WTC11 (cell line): ENCODE measurements around the gene RYR1. TPM values are rescaled to one million over a fixed set of nuclear protein-coding genes. Genes with fewer than 3 reads are reported as not detected.

Experiments used
- ATAC-seq: fragments of 200-7000 bp; cut with Tn5 transposase; 2 replicates; pipeline ENCODE4 v1.10.0; 2021; ENCODE audit warnings: mild to moderate bottlenecking, moderate library complexity
- CTCF ChIA-PET: fragments of 300-600 bp; sonication (Branson Sonifier 250); formaldehyde crosslinking; loops from one replicate; lab custom pipeline; 2021; ENCODE audit warnings: antibody characterized with exemption; lab: Charles Lee
- POLR2A ChIA-PET: fragments of 350-600 bp; sonication (Branson Sonifier 250); formaldehyde crosslinking; loops from one replicate; lab custom pipeline; 2021; ENCODE audit warnings: antibody characterized with exemption; lab: Charles Lee
- DNase-seq: peaks from one replicate; pipeline ENCODE4 v3.0.0; 2021; ENCODE audit warnings: low spot score
- H3K27ac Mint-ChIP-seq: 2 replicates; pipeline ENCODE4 v1.8.0; 2021; ENCODE audit warnings: mixed read lengths
- H3K27me3 Mint-ChIP-seq: 2 replicates; pipeline ENCODE4 v1.8.0; 2021; ENCODE audit warnings: low read depth, mild to moderate bottlenecking, moderate library complexity, mixed read lengths
- H3K36me3 Mint-ChIP-seq: 2 replicates; pipeline ENCODE4 v1.8.0; 2021; ENCODE audit warnings: mixed read lengths
- H3K4me1 Mint-ChIP-seq: 2 replicates; pipeline ENCODE4 v1.8.0; 2022; ENCODE audit warnings: mixed read lengths
- H3K4me3 Mint-ChIP-seq: 2 replicates; pipeline ENCODE4 v1.8.0; 2021; ENCODE audit warnings: mild to moderate bottlenecking, moderate library complexity, mixed read lengths
- H3K9me3 Mint-ChIP-seq: 2 replicates; pipeline ENCODE4 v1.8.0; 2021; ENCODE audit warnings: mixed read lengths
- ATF1 ChIP-seq: sonication (generic); formaldehyde crosslinking; IDR thresholded peaks from 2 replicates; pipeline ENCODE4 v1.8.1; 2023; ENCODE audit warnings: mild to moderate bottlenecking, moderate library complexity, missing genetic modification reagents
- CREB1 ChIP-seq: sonication (generic); formaldehyde crosslinking; IDR thresholded peaks from 2 replicates; pipeline ENCODE4 v1.8.0; 2023; ENCODE audit warnings: mild to moderate bottlenecking, missing genetic modification reagents
- CREM ChIP-seq: sonication (generic); formaldehyde crosslinking; IDR thresholded peaks from 2 replicates; pipeline ENCODE4 v1.8.1; 2022; ENCODE audit warnings: mild to moderate bottlenecking, missing genetic modification reagents, moderate library complexity
- CTCF ChIP-seq: fragments of 200-600 bp; IDR thresholded peaks from 2 replicates; pipeline ENCODE4 v1.8.0; 2022; ENCODE audit warnings: antibody characterized with exemption
- E2F1 ChIP-seq: sonication (generic); formaldehyde crosslinking; IDR thresholded peaks from 2 replicates; pipeline ENCODE4 v1.8.0; 2022; ENCODE audit warnings: mild to moderate bottlenecking, missing genetic modification reagents
- ELF4 ChIP-seq: sonication (generic); formaldehyde crosslinking; IDR thresholded peaks from 2 replicates; pipeline ENCODE4 v1.8.1; 2022; ENCODE audit warnings: low read depth, mild to moderate bottlenecking, moderate library complexity, missing genetic modification reagents
- ERG ChIP-seq: fragments of 250-450 bp; sonication (Bioruptor Pico); IDR thresholded peaks from 2 replicates; pipeline ENCODE4 v1.8.0; 2021; ENCODE audit warnings: mild to moderate bottlenecking
- FOXK1 ChIP-seq: sonication (generic); formaldehyde crosslinking; IDR thresholded peaks from 2 replicates; pipeline ENCODE4 v1.8.0; 2022; ENCODE audit warnings: mild to moderate bottlenecking, moderate library complexity, missing genetic modification reagents
- FOXP4 ChIP-seq: sonication (generic); formaldehyde crosslinking; IDR thresholded peaks from 2 replicates; pipeline ENCODE4 v1.8.0; 2022; ENCODE audit warnings: mild to moderate bottlenecking, missing genetic modification reagents
- KAT7 ChIP-seq: sonication (generic); formaldehyde crosslinking; IDR thresholded peaks from 2 replicates; pipeline ENCODE4 v1.8.1; 2023; ENCODE audit warnings: missing genetic modification reagents, mild to moderate bottlenecking, borderline replicate concordance
- MYBL2 ChIP-seq: sonication (generic); formaldehyde crosslinking; IDR thresholded peaks from 2 replicates; pipeline ENCODE4 v1.8.1; 2023; ENCODE audit warnings: mild to moderate bottlenecking, moderate library complexity, missing genetic modification reagents
- RORB ChIP-seq: fragments of 250-450 bp; sonication (Bioruptor Pico); IDR thresholded peaks from 2 replicates; pipeline ENCODE4 v1.9.0; 2021; ENCODE audit warnings: mild to moderate bottlenecking
- TEAD4 ChIP-seq: sonication (generic); formaldehyde crosslinking; IDR thresholded peaks from 2 replicates; pipeline ENCODE4 v1.8.0; 2022; ENCODE audit warnings: mild to moderate bottlenecking, missing genetic modification reagents
- ZNF121 ChIP-seq: sonication (generic); formaldehyde crosslinking; IDR thresholded peaks from 2 replicates; pipeline ENCODE4 v1.8.0; 2023; ENCODE audit warnings: missing genetic modification reagents
- ZNF232 ChIP-seq: sonication (generic); formaldehyde crosslinking; IDR thresholded peaks from 2 replicates; pipeline ENCODE4 v1.8.0; 2022; ENCODE audit warnings: mild to moderate bottlenecking, missing genetic modification reagents
- ZNF317 ChIP-seq: sonication (generic); formaldehyde crosslinking; IDR thresholded peaks from 2 replicates; pipeline ENCODE4 v1.8.1; 2023; ENCODE audit warnings: low read depth, mild to moderate bottlenecking, moderate library complexity, missing genetic modification reagents, borderline replicate concordance
- ZNF423 ChIP-seq: fragments of 250-450 bp; sonication (Bioruptor Pico); IDR thresholded peaks from 2 replicates; pipeline ENCODE4 v2.1.2; 2022; ENCODE audit warnings: mild to moderate bottlenecking, moderate library complexity
- total RNA-seq: library from RNA; stranded (reverse); gene quantifications from 3 replicates; pipeline ENCODE4 v1.2.3, GENCODE V29; 2021

Gene RYR1
- total RNA-seq, 1 experiment from 2014 or later: 24.2 TPM

- no peak for TF ChIP-seq ERG (CRISPR knock-in tag)
Measured at GRCh38 chr19:38473201-38473600, 39.7 kb downstream of the RYR1 start (continued).

- H3K4me1 Mint-ChIP-seq: peaks cover 4% of the 10 kb centered on the region; the same call in 1 of the 2 replicates
- ATAC-seq (no peak), DNase-seq (no peak)
- H3K36me3 Mint-ChIP-seq: peaks cover 22% of the 10 kb centered on the region
- POLR2A ChIA-PET: no interaction called here
- CTCF ChIA-PET: interaction anchor here (1.0 kb wide), 1 partner anchor 72 kb away, joined by 4 read pairs; the partner anchor contains the start of gene FAM98C
- no peak overlapping the region for H3K27ac Mint-ChIP-seq
- no peak overlapping the region for H3K4me3 Mint-ChIP-seq
- TF ChIP-seq FOXP4 (CRISPR knock-in tag) (no peak), CREM (CRISPR knock-in tag) (no peak), MYBL2 (no peak), ELF4 (CRISPR knock-in tag) (no peak), KAT7 (no peak), ZNF317 (CRISPR knock-in tag) (no peak), ZNF423 (CRISPR knock-in tag) (no peak), E2F1 (no peak), CREB1 (CRISPR knock-in tag) (no peak), TEAD4 (CRISPR knock-in tag) (no peak), ZNF232 (CRISPR knock-in tag) (no peak)
- H3K9me3 Mint-ChIP-seq: no peaks in the 10 kb centered on the region
- no peaks in the 10 kb centered on the region for H3K27me3 Mint-ChIP-seq
Measured at GRCh38 chr19:38475176-38475575, 41.7 kb downstream of the RYR1 start.

GRCh38 chr19:38478273-38478971 is 44.9 kb downstream of the RYR1 start:
- no peak overlapping the region for H3K4me3 Mint-ChIP-seq
- CTCF ChIA-PET: interaction anchor here (0.6 to 2.9 kb wide), 19 partner anchors 9 to 240 kb away, joined by 3 to 38 read pairs (median 4); partner anchors contain the start of genes ACTN4, FAM98C and GGN

More at GRCh38 chr19:38478273-38478971, 44.9 kb downstream of the RYR1 start:
- Mint-ChIP-seq H3K4me1 (no peaks in the 10 kb centered on the region), H3K36me3 (peaks cover 21% of the 10 kb centered on the region), H3K27ac (peak overlapping the region; percentile 48; the same call in 1 of the 2 replicates)
- ATAC-seq: peak; percentile 81
- TF ChIP-seq RORB (CRISPR knock-in tag): no peak
- TF ChIP-seq CTCF: 0 out of 2 replicates have a peak, but pooled peaks have one; percentile 25
- TF ChIP-seq ZNF121 (CRISPR knock-in tag): peak; percentile 91
- no peak for TF ChIP-seq FOXK1 (CRISPR knock-in tag)
- TF ChIP-seq CREB1 (CRISPR knock-in tag): no peak
- no peak for TF ChIP-seq ATF1
- TF ChIP-seq, all 79 proteins: peak for 2
- Mint-ChIP-seq H3K27me3 (no peaks in the 10 kb centered on the region), H3K9me3 (peaks cover 4% of the 10 kb centered on the region; the same call in 1 of the 2 replicates)
- peak; percentile 39 for DNase-seq
- POLR2A ChIA-PET: no interaction called here
